Activated T-cell treated with anti-CD3 and anti-CD28 coated beads, Interleukin-2, amount 50 U/mL, for 4 hours (primary cell): ENCODE results near the gene EHMT1. TPM values are rescaled to one million over a fixed set of nuclear protein-coding genes. Genes with fewer than 3 reads are reported as not detected.
"Not testable (repeated sequence)": the region's sequence is repeated elsewhere in the genome, so short reads cannot be mapped to it uniquely, and the experiment has no call there.

Experiments used
- ATAC-seq, 2 donors: fragments of 200-7000 bp; cut with Tn5 transposase; one replicate each; pipeline ENCODE4 v1.10.0; 2021
- DNase-seq: peaks from one replicate; pipeline ENCODE4 v3.0.0-alpha.2; 2020
- H3K27me3 Mint-ChIP-seq: one replicate; pipeline ENCODE4 v1.8.0; 2021; ENCODE audit warnings: low read depth, mixed read lengths
- H3K36me3 Mint-ChIP-seq: one replicate; pipeline ENCODE4 v1.8.0; 2022; ENCODE audit warnings: mixed read lengths; ENCODE audit not compliant: insufficient read depth
- H3K4me1 Mint-ChIP-seq: one replicate; pipeline ENCODE4 v1.8.0; 2021; ENCODE audit warnings: low read depth, mixed read lengths
- H3K4me3 Mint-ChIP-seq: one replicate; pipeline ENCODE4 v1.8.0; 2021; ENCODE audit warnings: mild to moderate bottlenecking, moderate library complexity, mixed read lengths
- H3K9me3 Mint-ChIP-seq: one replicate; pipeline ENCODE4 v1.8.0; 2021; ENCODE audit warnings: mixed read lengths
- total RNA-seq, 3 donors: library from RNA; stranded (reverse); gene quantifications; one replicate each; pipeline ENCODE4 v1.2.1, GENCODE V29; 2021

The EHMT1 gene
- total RNA-seq, 3 donors from 2014 or later: 76.6 to 79.1 (median 78.1) TPM

- DNase-seq (no peak), ATAC-seq (no peak)
- Mint-ChIP-seq H3K4me1 (peaks cover 51% of the 10 kb centered on the region), H3K4me3 (no peak overlapping the region), H3K36me3 (peaks cover 8% of the 10 kb centered on the region), H3K9me3 (peaks cover 14% of the 10 kb centered on the region), H3K27me3 (no peaks in the 10 kb centered on the region)
These were observed 87.1 kb downstream of the EHMT1 start for GRCh38 chr9:137705906-137706305.

GRCh38 chr9:137707361-137707760 lies 88.6 kb downstream of the EHMT1 start:
- H3K36me3 Mint-ChIP-seq: peaks cover 17% of the 10 kb centered on the region
- H3K9me3 Mint-ChIP-seq: peaks cover 14% of the 10 kb centered on the region
- no peaks in the 10 kb centered on the region for H3K27me3 Mint-ChIP-seq
- DNase-seq (no peak), ATAC-seq (no peak)
- H3K4me3 Mint-ChIP-seq: no peak overlapping the region
- peaks cover 56% of the 10 kb centered on the region for H3K4me1 Mint-ChIP-seq

- ATAC-seq (no peak), DNase-seq (no peak)
- Mint-ChIP-seq H3K27me3 (no peaks in the 10 kb centered on the region), H3K36me3 (peaks cover 17% of the 10 kb centered on the region), H3K4me1 (peaks cover 53% of the 10 kb centered on the region), H3K4me3 (no peak overlapping the region), H3K9me3 (peaks cover 5% of the 10 kb centered on the region)
These were observed 89.9 kb downstream of the EHMT1 start for GRCh38 chr9:137708590-137709284.

- no peak for ATAC-seq
- Mint-ChIP-seq H3K4me1 (peaks cover 48% of the 10 kb centered on the region), H3K36me3 (peaks cover 22% of the 10 kb centered on the region), H3K9me3 (peaks cover 3% of the 10 kb centered on the region), H3K27me3 (no peaks in the 10 kb centered on the region), H3K4me3 (no peak overlapping the region)
- DNase-seq: no peak
These were observed 90.8 kb downstream of the EHMT1 start for GRCh38 chr9:137709411-137710101.

- H3K36me3 Mint-ChIP-seq: peaks cover 32% of the 10 kb centered on the region
- H3K9me3 Mint-ChIP-seq: peaks cover 8% of the 10 kb centered on the region
- no peaks in the 10 kb centered on the region for H3K27me3 Mint-ChIP-seq
- no peak overlapping the region for H3K4me3 Mint-ChIP-seq
- no peak for DNase-seq
- H3K4me1 Mint-ChIP-seq: peaks cover 48% of the 10 kb centered on the region
- ATAC-seq: no peak
These were observed 91.9 kb downstream of the EHMT1 start for GRCh38 chr9:137710704-137711103.

- peaks cover 36% of the 10 kb centered on the region for H3K36me3 Mint-ChIP-seq
- DNase-seq (no peak), ATAC-seq (no peak)
- H3K4me3 Mint-ChIP-seq: no peak overlapping the region
- H3K4me1 Mint-ChIP-seq: peaks cover 42% of the 10 kb centered on the region
- H3K27me3 Mint-ChIP-seq: no peaks in the 10 kb centered on the region
- peaks cover 9% of the 10 kb centered on the region for H3K9me3 Mint-ChIP-seq
These were observed 92.9 kb downstream of the EHMT1 start for GRCh38 chr9:137711678-137712105.

- Mint-ChIP-seq H3K9me3 (peaks cover 15% of the 10 kb centered on the region), H3K36me3 (peaks cover 58% of the 10 kb centered on the region), H3K4me1 (peaks cover 22% of the 10 kb centered on the region), H3K27me3 (no peaks in the 10 kb centered on the region), H3K4me3 (no peak overlapping the region)
- ATAC-seq: no peak
- no peak for DNase-seq
These were observed 96.5 kb downstream of the EHMT1 start for GRCh38 chr9:137715321-137715720.

- Mint-ChIP-seq H3K4me1 (peaks cover 20% of the 10 kb centered on the region), H3K36me3 (peaks cover 59% of the 10 kb centered on the region), H3K9me3 (peaks cover 15% of the 10 kb centered on the region)
- not testable (repeated sequence) for H3K27me3 Mint-ChIP-seq, H3K4me3 Mint-ChIP-seq, ATAC-seq, DNase-seq
These were observed 97.3 kb downstream of the EHMT1 start for GRCh38 chr9:137715866-137716693.

- DNase-seq (no peak), ATAC-seq (no peak)
- peaks cover 20% of the 10 kb centered on the region for H3K9me3 Mint-ChIP-seq
- no peaks in the 10 kb centered on the region for H3K27me3 Mint-ChIP-seq
- peaks cover 59% of the 10 kb centered on the region for H3K36me3 Mint-ChIP-seq
- no peak overlapping the region for H3K4me3 Mint-ChIP-seq
- H3K4me1 Mint-ChIP-seq: peaks cover 21% of the 10 kb centered on the region
These were observed 98.0 kb downstream of the EHMT1 start for GRCh38 chr9:137716694-137717287.

- no peak overlapping the region for H3K4me3 Mint-ChIP-seq
- no peak for DNase-seq
- no peak for ATAC-seq
- no peaks in the 10 kb centered on the region for H3K27me3 Mint-ChIP-seq
- peaks cover 50% of the 10 kb centered on the region for H3K36me3 Mint-ChIP-seq
- H3K4me1 Mint-ChIP-seq: peaks cover 29% of the 10 kb centered on the region
- peaks cover 20% of the 10 kb centered on the region for H3K9me3 Mint-ChIP-seq
These were observed 99.0 kb downstream of the EHMT1 start for GRCh38 chr9:137717776-137718327.

- DNase-seq (no peak), ATAC-seq (no peak)
- Mint-ChIP-seq H3K9me3 (peaks cover 17% of the 10 kb centered on the region), H3K27me3 (no peaks in the 10 kb centered on the region), H3K4me3 (no peak overlapping the region), H3K4me1 (peaks cover 34% of the 10 kb centered on the region), H3K36me3 (peaks cover 45% of the 10 kb centered on the region)
These were observed 100.4 kb downstream of the EHMT1 start for GRCh38 chr9:137719194-137719593.

GRCh38 chr9:137720571-137721110 lies 101.8 kb downstream of the EHMT1 start:
- Mint-ChIP-seq H3K36me3 (peaks cover 43% of the 10 kb centered on the region), H3K4me3 (no peak overlapping the region), H3K27me3 (no peaks in the 10 kb centered on the region), H3K4me1 (peaks cover 36% of the 10 kb centered on the region), H3K9me3 (peaks cover 13% of the 10 kb centered on the region)
- DNase-seq (no peak), ATAC-seq (no peak)

- DNase-seq (peak; percentile 38), ATAC-seq (peak; percentile 70 to 73)
- H3K4me1 Mint-ChIP-seq: peaks cover 42% of the 10 kb centered on the region
- H3K9me3 Mint-ChIP-seq: peaks cover 12% of the 10 kb centered on the region
- H3K36me3 Mint-ChIP-seq: peaks cover 48% of the 10 kb centered on the region
- H3K4me3 Mint-ChIP-seq: no peak overlapping the region
- H3K27me3 Mint-ChIP-seq: no peaks in the 10 kb centered on the region
These were observed 102.7 kb downstream of the EHMT1 start for GRCh38 chr9:137721479-137721878.
